H1 (cell line): ENCODE data around the gene VWA7. TPM values are rescaled to one million over a fixed set of nuclear protein-coding genes. Genes with fewer than 3 reads are reported as not detected.

ENCODE experiments used
- CBX5 ChIP-seq: fragments of 300-800, 300-1000 bp; sonication (generic); IDR thresholded peaks from 2 replicates; pipeline ENCODE4 v1.7.1; 2016; ENCODE audit warnings: antibody characterized with exemption, low read length, low read depth
- CTBP2 ChIP-seq: IDR thresholded peaks from 2 replicates; pipeline ENCODE4 v1.7.0; 2011; ENCODE audit warnings: borderline replicate concordance, mild to moderate bottlenecking, moderate library complexity, mixed read lengths, low read length; ENCODE audit not compliant: insufficient read depth, insufficient read length
- EP300 ChIP-seq, 2 experiments: IDR thresholded peaks; 1 replicate in 1 of 2; 2 replicates in 1 of 2; pipeline ENCODE4 v1.6.1; 2011 to 2012; ENCODE audit warnings: low read depth in 2 of 2, low read length in 2 of 2, mild to moderate bottlenecking in 2 of 2, borderline replicate concordance in 1 of 2, inconsistent platforms in 1 of 2, moderate library complexity in 1 of 2
- EZH2 ChIP-seq: fragments of 200-600 bp; sonication (generic); IDR thresholded peaks from 2 replicates; pipeline ENCODE4 v1.7.1; 2012; ENCODE audit warnings: low read depth, mild to moderate bottlenecking, moderate library complexity, low read length, inconsistent platforms; ENCODE audit not compliant: severe bottlenecking
- GTF2F1 ChIP-seq: IDR thresholded peaks from 2 replicates; pipeline ENCODE4 v1.6.1; 2012; ENCODE audit warnings: low read depth, low read length, improper control_type of control experiment, borderline replicate concordance
- HDAC2 ChIP-seq, 2 experiments: fragments of 300-600 bp in 1 of 2; sonication (generic) in 1 of 2; IDR thresholded peaks; 2 replicates each; pipeline ENCODE4 v1.6.1; 2011 to 2012; ENCODE audit warnings: low read depth in 2 of 2, low read length in 2 of 2, mild to moderate bottlenecking in 2 of 2, moderate library complexity in 2 of 2, borderline replicate concordance in 1 of 2, inconsistent platforms in 1 of 2
- KDM5A ChIP-seq: fragments of 200-600 bp; IDR thresholded peaks from 2 replicates; pipeline ENCODE4 v1.7.1; 2012; ENCODE audit warnings: mild to moderate bottlenecking, low read length, inconsistent platforms, mixed read lengths
- MAX ChIP-seq: IDR thresholded peaks from 2 replicates; pipeline ENCODE4 v1.6.1; 2012; ENCODE audit warnings: inconsistent platforms
- POLR2A ChIP-seq, 2 experiments: IDR thresholded peaks; 1 replicate in 1 of 2; 2 replicates in 1 of 2; pipeline ENCODE4 v1.6.1; 2011; ENCODE audit warnings: low read depth in 2 of 2, low read length in 2 of 2, mild to moderate bottlenecking in 2 of 2; ENCODE audit errors: control extremely low read depth in 1 of 2
- POLR2AphosphoS5 ChIP-seq: IDR thresholded peaks from 2 replicates; pipeline ENCODE4 v1.6.1; 2011; ENCODE audit warnings: low read depth, low read length
- POU5F1 ChIP-seq: IDR thresholded peaks from 2 replicates; pipeline ENCODE4 v1.6.1; 2011; ENCODE audit warnings: low read depth, mild to moderate bottlenecking, low read length, moderate library complexity
- RAD21 ChIP-seq, 2 experiments: IDR thresholded peaks in 1 of 2; conservative IDR thresholded peaks in 1 of 2; 2 replicates each; pipeline ENCODE4 v1.6.1; 2011; ENCODE audit warnings: low read depth in 2 of 2, low read length in 2 of 2, improper control_type of control experiment in 1 of 2, inconsistent platforms in 1 of 2, mild to moderate bottlenecking in 1 of 2, moderate library complexity in 1 of 2
- RXRA ChIP-seq: IDR thresholded peaks from 2 replicates; pipeline ENCODE4 v1.6.1; 2011; ENCODE audit warnings: low read depth, mild to moderate bottlenecking, low read length, moderate library complexity; ENCODE audit not compliant: insufficient read depth
- SIX5 ChIP-seq: IDR thresholded peaks from 2 replicates; pipeline ENCODE4 v1.6.1; 2011; ENCODE audit warnings: mild to moderate bottlenecking, low read depth, low read length
- SP2 ChIP-seq: IDR thresholded peaks from 2 replicates; pipeline ENCODE4 v1.6.1; 2012; ENCODE audit warnings: mild to moderate bottlenecking, low read length, inconsistent platforms
- SP4 ChIP-seq: IDR thresholded peaks from 2 replicates; pipeline ENCODE4 v1.6.1; 2012; ENCODE audit warnings: low read length, inconsistent platforms
- TAF1 ChIP-seq: IDR thresholded peaks from 2 replicates; pipeline ENCODE4 v1.6.1; 2011; ENCODE audit warnings: mild to moderate bottlenecking, low read depth, low read length
- TAF7 ChIP-seq: optimal IDR thresholded peaks from 2 replicates; pipeline ENCODE3; 2011; ENCODE audit warnings: low read depth, mild to moderate bottlenecking, inconsistent platforms, low read length, moderate library complexity, borderline replicate concordance
- TEAD4 ChIP-seq: IDR thresholded peaks from 2 replicates; pipeline ENCODE4 v1.6.1; 2012; ENCODE audit warnings: low read depth, low read length, inconsistent platforms, mixed read lengths
- USF2 ChIP-seq: IDR thresholded peaks from 2 replicates; pipeline ENCODE4 v1.6.1; 2011; ENCODE audit warnings: low read length, improper control_type of control experiment
- YY1 ChIP-seq: IDR thresholded peaks from 2 replicates; pipeline ENCODE4 v1.6.1; 2011; ENCODE audit warnings: low read depth, mild to moderate bottlenecking, low read length
- ZNF274 ChIP-seq: IDR thresholded peaks from 2 replicates; pipeline ENCODE4 v1.7.0; 2012; ENCODE audit warnings: low read length, borderline replicate concordance; ENCODE audit errors: extremely low read depth
- polyA plus RNA-seq, 7 experiments: library from polyadenylated mRNA; depleted of rRNA in 3 of 7; stranded (reverse) in 5 of 7; unstranded in 2 of 7; fragments of >200 nt in 5 of 7; fragments of 200-250 nt in 2 of 7; gene quantifications; 1 replicate in 5 of 7; 2 replicates in 1 of 7; 4 replicates in 1 of 7; pipeline versions ENCODE4 v1.2.1 to v1.2.3, GENCODE V29; 2011 to 2013; ENCODE audit warnings: missing spikeins in 2 of 7, mixed read lengths in 2 of 7
- total RNA-seq: library from RNA; stranded (reverse); fragmentation: NEBNext Ultra II Directional; extraction: Animal tissue kit (Norgen Biotek cat#: 25700); gene quantifications from 2 replicates; pipeline ENCODE4 v1.2.1, GENCODE V29; 2021

The VWA7 gene
- total and polyA plus RNA-seq, 2 of the 8 experiments (the other 6 are each of a cell fraction or from before 2014, with no cell fraction given), result 0.82 to 2.1 TPM

- no peak for TF ChIP-seq USF2
- TF ChIP-seq KDM5A, result no peak
- peak; percentile 28; the same call in 1 of the 2 replicates for TF ChIP-seq YY1
- TF ChIP-seq POLR2A (IDR thresholded peaks at IDR 0.05; ENCODE audit: control extremely low read depth in 1 of 2, low read depth in 2 of 2, low read length in 2 of 2), result peak in 1 of 2 experiments; percentile 72; a peak in 2 of 3 replicates
- TF ChIP-seq GTF2F1, result peak; percentile 66; the same call in 1 of the 2 replicates
- no peak for TF ChIP-seq CTBP2
- peak; percentile 96 for TF ChIP-seq MAX
- TF ChIP-seq POU5F1, result no peak
- TF ChIP-seq SP2, result no peak
- TF ChIP-seq TAF1, result peak; percentile 31; the same call in 1 of the 2 replicates
- TF ChIP-seq POLR2AphosphoS5, result no peak
- TF ChIP-seq TEAD4, result peak; percentile 1; the same call in 1 of the 2 replicates
- TF ChIP-seq EP300 (IDR thresholded peaks at IDR 0.05; ENCODE audit: borderline replicate concordance in 1 of 2, low read depth in 2 of 2, low read length in 2 of 2), result peak in 1 of 2 experiments; percentile 44; a peak in 1 of 3 replicates
- no peak for TF ChIP-seq CBX5
- no peak for TF ChIP-seq SIX5
- TF ChIP-seq RAD21 (IDR thresholded peaks at IDR 0.05 in 1 of 2, conservative IDR thresholded peaks at IDR 0.05 in 1 of 2; ENCODE audit: low read depth in 2 of 2, low read length in 2 of 2), result peak; percentile 71 to 79
- TF ChIP-seq ZNF274, result no peak
- no peak for TF ChIP-seq EZH2
- TF ChIP-seq TAF7, result no peak
- peak; percentile 4 to 66; a peak in 1 of 4 replicates for TF ChIP-seq HDAC2 (IDR thresholded peaks at IDR 0.05; ENCODE audit: borderline replicate concordance in 1 of 2, low read depth in 2 of 2, low read length in 2 of 2)
- TF ChIP-seq RXRA, result no peak
- TF ChIP-seq SP4, result peak; percentile 97
Measured at GRCh38 chr6:31795616-31796298, 18.6 kb upstream of the VWA7 start, which contains the start of gene VARS1 (continued).
